Heart right ventricle (tissue), 16 donors: ENCODE results near the gene ABLIM1. TPM values are rescaled to one million over a fixed set of nuclear protein-coding genes. Genes with fewer than 3 reads are reported as not detected.
A peak's percentile ranks its signal among the peaks of the same experiment; 100 is the strongest.

ENCODE experiments used
- ATAC-seq, 8 donors: fragments of 200-7000 bp; cut with Tn5 transposase; one replicate each; pipeline ENCODE4 v1.9.1; 2020; ENCODE audit warnings: mild to moderate bottlenecking in 8 of 8, moderate library complexity in 8 of 8, moderate number of reproducible peaks in 1 of 8
- DNase-seq, 2 donors: peaks; one replicate each; pipeline ENCODE4 v3.0.0-alpha.2; 2020
- H3K27ac ChIP-seq, 10 donors: fragments of 200-600 bp; sonication (generic) in 2 of 10; one replicate each; pipeline versions ENCODE4 v1.5.0 to v1.8.0; 2020 to 2022; ENCODE audit warnings: mild to moderate bottlenecking in 3 of 10
- H3K27me3 ChIP-seq, 7 donors: fragments of 200-600 bp; one replicate each; pipeline ENCODE4 v1.8.0; 2021 to 2022; ENCODE audit warnings: mild to moderate bottlenecking in 2 of 7
- H3K36me3 ChIP-seq, 9 donors: fragments of 200-600 bp; sonication (generic) in 1 of 9; one replicate each; pipeline versions ENCODE4 v1.5.0 to v1.8.0; 2020 to 2022; ENCODE audit warnings: mild to moderate bottlenecking in 2 of 9
- H3K4me1 ChIP-seq, 9 donors: fragments of 200-600 bp; sonication (generic) in 1 of 9; one replicate each; pipeline versions ENCODE4 v1.5.0 to v1.8.0; 2020 to 2022; ENCODE audit warnings: mild to moderate bottlenecking in 4 of 9
- H3K4me3 ChIP-seq, 10 donors: fragments of 200-600 bp; sonication (generic) in 2 of 10; one replicate each; pipeline versions ENCODE4 v1.5.0 to v1.8.0; 2020 to 2022; ENCODE audit warnings: mild to moderate bottlenecking in 7 of 10, moderate library complexity in 2 of 10
- H3K9me3 ChIP-seq, 11 donors: fragments of 200-600 bp in 10 of 11; sonication (generic) in 2 of 11; one replicate each; pipeline versions ENCODE4 v1.5.0 to v1.8.0; 2013 to 2022; ENCODE audit warnings: mild to moderate bottlenecking in 2 of 11, control low read depth in 1 of 11, moderate library complexity in 1 of 11
- WGBS, 2 donors: extraction: QIAGEN DNeasy Blood & Tissue Kit; methylation state at CpG; one replicate each; pipeline ENCODE4 v1.1.7; 2013; ENCODE audit warnings: inconsistent platforms in 1 of 2; 5-methylcytosine and 5-hydroxymethylcytosine counted together
- intact Hi-C, 10 donors: fragments of 100-400 bp; cut with DNase I; formaldehyde crosslinking; loops; one replicate each; pipeline versions ENCODE4 v1.11.1 to v1.14.2; 2022
- polyA plus RNA-seq, 2 donors: library from polyadenylated mRNA; stranded (reverse); fragments of 200-250 nt; gene quantifications; one replicate each; pipeline ENCODE4 v1.2.3, GENCODE V29; 2013
- total RNA-seq, 10 donors: library from RNA; stranded (reverse); fragmentation: NEBNext Ultra II Directional in 3 of 10; extraction: Animal tissue kit (Norgen Biotek cat#: 25700) in 3 of 10; gene quantifications; one replicate each; pipeline versions ENCODE4 v1.2.1 to v1.2.4, GENCODE V29; 2021 to 2023
- TF ChIP-seq, protein P1 (sequence below), 9 donors: fragments of 200-600 bp; sonication (generic) in 2 of 9; IDR thresholded peaks; one replicate each; pipeline versions ENCODE4 v1.5.0 to v1.8.0; 2021 to 2022; ENCODE audit warnings: antibody characterized with exemption in 9 of 9, mild to moderate bottlenecking in 5 of 9, moderate library complexity in 1 of 9
- donor health status: Arrhythmogenic right ventricular cardiomyopathy.
- donor health status: ischemic (EF 13 %, LVEDD 7.1; RV severe dilation, severe dysfunction).
- donor health status: healthy with polysubstance abuse.
- donor health status: DM: no; HTN: yes; CAD: no.
- donor health status: DM: no; HTN: no; CAD: no.
- donor health status: ischemic (EF 25% LVEDD 6.9; RV normal size, moderate dysfunction).
- donor health status: ischemic (EF 25% LVEDD 5.7; RV mildly dilated, moderate dysfunction).
- donor health status: healthy.
- donor health status: DM: yes; HTN: yes; CAD: no.
- donor health status: Ischemic cardiomyopathy.
- donor health status: ischemic (EF 35%, LVEDD 5.7; RV mildly dilated, moderate dysfunction).
- donor health status: nonischemic (EF 11% LVEDD 7.7; RV severe dilation, severe dysfunction).
- donor health status: DM: yes; HTN: yes; CAD: no.
- donor health status: PGD.
- donor health status: ischemic (EF 29% LVEDD 5.4; RV normal size, mild dysfunction).
- donor health status: nonischemic (EF 23%, LVEDD 6.1; RV moderate dilation, normal function).

ABLIM1 gene
- total and polyA plus RNA-seq, 12 donors = 119 to 816 (median 600) TPM

GRCh38 chr10:114482480-114483304, 175.4 kb downstream of the ABLIM1 start:
- 27 to 39% methylated on average over 6 of the region's 6 CpGs for WGBS, 2 donors
- H3K4me3 ChIP-seq = no peak overlapping the region

GRCh38 chr10:114481055-114481454, 177.0 kb downstream of the ABLIM1 start:
- Histone ChIP-seq H3K36me3 (peaks cover 0 to 55% (median 7%) of the 10 kb centered on the region in 9 donors), H3K9me3 (peaks cover 0 to 2% (median 0%) of the 10 kb centered on the region in 11 donors), H3K27ac (peak overlapping the region in 9 of 10 donors; percentile 69 to 86 (median 78)), H3K4me3 (no peak overlapping the region), H3K4me1 (peaks cover 15 to 93% (median 70%) of the 10 kb centered on the region in 9 donors), H3K27me3 (no peaks in the 10 kb centered on the region)
- 81 to 85% methylated on average over 3 of the region's 3 CpGs for WGBS, 2 donors
- DNase-seq = no peak
- no peak for ATAC-seq
- intact Hi-C loops = loop anchor here in 2 of 10 donors (5.0 kb wide), 1 partner anchor 36 kb away; no protein-coding TSS in a partner anchor
- TF ChIP-seq, protein P1, sequence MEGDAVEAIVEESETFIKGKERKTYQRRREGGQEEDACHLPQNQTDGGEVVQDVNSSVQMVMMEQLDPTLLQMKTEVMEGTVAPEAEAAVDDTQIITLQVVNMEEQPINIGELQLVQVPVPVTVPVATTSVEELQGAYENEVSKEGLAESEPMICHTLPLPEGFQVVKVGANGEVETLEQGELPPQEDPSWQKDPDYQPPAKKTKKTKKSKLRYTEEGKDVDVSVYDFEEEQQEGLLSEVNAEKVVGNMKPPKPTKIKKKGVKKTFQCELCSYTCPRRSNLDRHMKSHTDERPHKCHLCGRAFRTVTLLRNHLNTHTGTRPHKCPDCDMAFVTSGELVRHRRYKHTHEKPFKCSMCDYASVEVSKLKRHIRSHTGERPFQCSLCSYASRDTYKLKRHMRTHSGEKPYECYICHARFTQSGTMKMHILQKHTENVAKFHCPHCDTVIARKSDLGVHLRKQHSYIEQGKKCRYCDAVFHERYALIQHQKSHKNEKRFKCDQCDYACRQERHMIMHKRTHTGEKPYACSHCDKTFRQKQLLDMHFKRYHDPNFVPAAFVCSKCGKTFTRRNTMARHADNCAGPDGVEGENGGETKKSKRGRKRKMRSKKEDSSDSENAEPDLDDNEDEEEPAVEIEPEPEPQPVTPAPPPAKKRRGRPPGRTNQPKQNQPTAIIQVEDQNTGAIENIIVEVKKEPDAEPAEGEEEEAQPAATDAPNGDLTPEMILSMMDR (IDR thresholded peaks at IDR 0.05) = no peak

More at GRCh38 chr10:114482480-114483304, 175.4 kb downstream of the ABLIM1 start:
- TF ChIP-seq, protein P1 (IDR thresholded peaks at IDR 0.05) = no peak
- Histone ChIP-seq H3K4me1 (peaks cover 15 to 95% (median 66%) of the 10 kb centered on the region in 9 donors), H3K9me3 (peaks cover 0 to 2% (median 0%) of the 10 kb centered on the region in 11 donors), H3K36me3 (peaks cover 0 to 71% (median 14%) of the 10 kb centered on the region in 9 donors), H3K27me3 (no peaks in the 10 kb centered on the region), H3K27ac (peak overlapping the region; percentile 24 to 86 (median 77))
- intact Hi-C loops = loop anchor here in 2 of 10 donors (5.0 kb wide), 1 partner anchor 35 kb away; no protein-coding TSS in a partner anchor
- DNase-seq (no peak), ATAC-seq (peak; percentile 19 to 55 (median 32))

- Histone ChIP-seq H3K4me3 (no peak overlapping the region), H3K4me1 (peaks cover 11 to 96% (median 73%) of the 10 kb centered on the region in 9 donors), H3K36me3 (peaks cover 0 to 43% (median 2%) of the 10 kb centered on the region in 9 donors), H3K27me3 (no peaks in the 10 kb centered on the region), H3K9me3 (no peaks in the 10 kb centered on the region), H3K27ac (peak overlapping the region in 9 of 10 donors; percentile 59 to 85 (median 76))
- DNase-seq = no peak
- intact Hi-C loops = loop anchor here in 6 of 10 donors (5.0 to 10.0 kb wide), 7 partner anchors 37 to 345 kb away; partner anchors contain the start of gene FHIP2A (in 3 of the 6)
- 59 to 82% methylated on average over 1 of the region's 1 CpG for WGBS, 2 donors
- TF ChIP-seq, protein P1 (IDR thresholded peaks at IDR 0.05) = no peak
- ATAC-seq = no peak
Measured at GRCh38 chr10:114479836-114480235, 178.2 kb downstream of the ABLIM1 start.

DNA sequence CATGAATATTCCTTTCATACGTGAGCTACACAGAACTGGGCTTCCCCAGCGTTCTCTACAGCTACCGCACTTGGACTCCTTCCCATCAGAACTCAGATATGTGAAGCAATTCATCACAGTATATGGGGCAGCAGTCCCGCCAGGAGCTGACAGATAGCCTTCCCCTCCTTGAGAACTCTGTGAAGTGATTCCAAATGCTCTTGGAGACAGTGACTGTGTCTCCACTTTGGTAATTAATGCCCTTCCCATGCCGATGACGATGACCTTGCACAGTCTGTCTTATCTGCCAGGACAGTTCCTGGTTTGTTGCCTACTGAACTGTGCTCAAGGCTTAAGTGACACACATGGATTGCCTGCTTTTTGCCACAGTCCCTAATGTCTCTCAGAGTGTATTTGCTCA, 178.8 kb downstream of the ABLIM1 start:
- DNase-seq = peak in 1 of 2 donors; percentile 50
- intact Hi-C loops = loop anchor here in 6 of 10 donors (5.0 to 10.0 kb wide), 6 partner anchors 48 to 345 kb away; partner anchors contain the start of gene FHIP2A (in 3 of the 6)
- 23 to 32% methylated on average over 6 of the region's 6 CpGs for WGBS, 2 donors
- Histone ChIP-seq H3K4me1 (peaks cover 8 to 95% (median 71%) of the 10 kb centered on the region in 9 donors), H3K4me3 (no peak overlapping the region), H3K27me3 (no peaks in the 10 kb centered on the region), H3K9me3 (no peaks in the 10 kb centered on the region), H3K27ac (peak overlapping the region in 9 of 10 donors; percentile 59 to 85 (median 76)), H3K36me3 (peaks cover 0 to 39% (median 0%) of the 10 kb centered on the region in 9 donors)
- TF ChIP-seq, protein P1 (IDR thresholded peaks at IDR 0.05) = no peak
- peak; percentile 44 to 82 (median 70) for ATAC-seq
